IMR-90 (cell line): ENCODE data around the gene PTPN13.

ENCODE experiments used
- CHD1 ChIP-seq: IDR thresholded peaks from 2 replicates; pipeline ENCODE4 v1.6.1; 2012; ENCODE audit warnings: low read depth, low read length, improper control_type of control experiment
- MAFK ChIP-seq: IDR thresholded peaks from 2 replicates; pipeline ENCODE4 v1.6.1; 2012; ENCODE audit warnings: low read depth, low read length, improper control_type of control experiment
- POLR2A ChIP-seq: IDR thresholded peaks from 2 replicates; pipeline ENCODE4 v1.6.1; 2012; ENCODE audit warnings: mild to moderate bottlenecking, low read depth, low read length
- RAD21 ChIP-seq: IDR thresholded peaks from 2 replicates; pipeline ENCODE4 v1.6.1; 2012; ENCODE audit warnings: low read length, improper control_type of control experiment
- RCOR1 ChIP-seq: IDR thresholded peaks from 2 replicates; pipeline ENCODE4 v1.6.1; 2012; ENCODE audit warnings: mild to moderate bottlenecking, low read length, improper control_type of control experiment; ENCODE audit not compliant: insufficient replicate concordance
- SMC3 ChIP-seq: fragments of 150-350 bp; IDR thresholded peaks from 2 replicates; pipeline ENCODE4 v1.6.1; 2016; ENCODE audit warnings: low read depth, mild to moderate bottlenecking, antibody characterized with exemption, low read length, moderate library complexity
- TF ChIP-seq, protein P1 (sequence below): conservative IDR thresholded peaks from 2 replicates; pipeline ENCODE4 v1.5.1; 2012; ENCODE audit warnings: mild to moderate bottlenecking, low read depth, low read length, improper control_type of control experiment

GRCh38 chr4:86846921-86847320 lies 252.8 kb downstream of the PTPN13 start:
- TF ChIP-seq CHD1 (no peak), RCOR1 (no peak), POLR2A (no peak), MAFK (no peak), RAD21 (no peak), SMC3 (no peak)
- TF ChIP-seq, protein P1, sequence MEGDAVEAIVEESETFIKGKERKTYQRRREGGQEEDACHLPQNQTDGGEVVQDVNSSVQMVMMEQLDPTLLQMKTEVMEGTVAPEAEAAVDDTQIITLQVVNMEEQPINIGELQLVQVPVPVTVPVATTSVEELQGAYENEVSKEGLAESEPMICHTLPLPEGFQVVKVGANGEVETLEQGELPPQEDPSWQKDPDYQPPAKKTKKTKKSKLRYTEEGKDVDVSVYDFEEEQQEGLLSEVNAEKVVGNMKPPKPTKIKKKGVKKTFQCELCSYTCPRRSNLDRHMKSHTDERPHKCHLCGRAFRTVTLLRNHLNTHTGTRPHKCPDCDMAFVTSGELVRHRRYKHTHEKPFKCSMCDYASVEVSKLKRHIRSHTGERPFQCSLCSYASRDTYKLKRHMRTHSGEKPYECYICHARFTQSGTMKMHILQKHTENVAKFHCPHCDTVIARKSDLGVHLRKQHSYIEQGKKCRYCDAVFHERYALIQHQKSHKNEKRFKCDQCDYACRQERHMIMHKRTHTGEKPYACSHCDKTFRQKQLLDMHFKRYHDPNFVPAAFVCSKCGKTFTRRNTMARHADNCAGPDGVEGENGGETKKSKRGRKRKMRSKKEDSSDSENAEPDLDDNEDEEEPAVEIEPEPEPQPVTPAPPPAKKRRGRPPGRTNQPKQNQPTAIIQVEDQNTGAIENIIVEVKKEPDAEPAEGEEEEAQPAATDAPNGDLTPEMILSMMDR: no peak
